H1 (cell line): Measurements from ENCODE around the gene GAS6. TPM values are rescaled to one million over a fixed set of nuclear protein-coding genes. Genes with fewer than 3 reads are reported as not detected.

ENCODE experiments used
- CTCF ChIA-PET: fragments of 300-600 bp; sonication (Branson Sonifier 250); formaldehyde crosslinking; loops from one replicate; lab custom pipeline; 2021; ENCODE audit not compliant: partially characterized antibody; lab: Charles Lee
- POLR2A ChIA-PET: fragments of 300-600 bp; sonication (Branson Sonifier 250); formaldehyde crosslinking; loops from one replicate; lab custom pipeline; 2021; ENCODE audit warnings: inconsistent platforms; ENCODE audit not compliant: partially characterized antibody; lab: Charles Lee
- DNase-seq, 2 experiments: peaks; one replicate each; pipeline versions ENCODE4 v3.0.0 to v3.0.0-alpha.2; 2010 to 2022; ENCODE audit warnings: low spot score in 2 of 2, low read depth in 1 of 2, mixed read lengths in 1 of 2
- FAIRE-seq: peaks from 2 replicates; lab custom pipeline; 2011; peaks lifted over from hg19 to GRCh38; lab: Jason Lieb, UNC
- H2AFZ ChIP-seq: 2 replicates; pipeline ENCODE4 v1.8.1; 2012; ENCODE audit warnings: low read length, inconsistent platforms
- H2AK5ac ChIP-seq: 2 replicates; pipeline ENCODE4 v1.6.1; 2013; ENCODE audit warnings: low read depth, low read length
- H2BK120ac ChIP-seq: replicated peaks from 2 replicates; pipeline ENCODE3; 2013; ENCODE audit warnings: low read depth, low read length, inconsistent platforms
- H2BK12ac ChIP-seq: 2 replicates; pipeline ENCODE4 v1.6.1; 2013; ENCODE audit warnings: low read depth, low read length
- H2BK15ac ChIP-seq: 2 replicates; pipeline ENCODE4 v1.6.1; 2013; ENCODE audit warnings: low read length
- H2BK20ac ChIP-seq: 2 replicates; pipeline ENCODE4 v1.6.1; 2013; ENCODE audit warnings: low read length
- H2BK5ac ChIP-seq: 2 replicates; pipeline ENCODE4 v1.6.1; 2013; ENCODE audit warnings: low read depth, low read length
- H3K14ac ChIP-seq: 2 replicates; pipeline ENCODE4 v1.6.1; 2013; ENCODE audit warnings: inconsistent platforms; ENCODE audit not compliant: insufficient read length
- H3K18ac ChIP-seq: 2 replicates; pipeline ENCODE4 v1.6.1; 2013; ENCODE audit warnings: low read length; ENCODE audit errors: extremely low read depth
- H3K23ac ChIP-seq: 2 replicates; pipeline ENCODE4 v1.6.1; 2013; ENCODE audit warnings: inconsistent platforms; ENCODE audit not compliant: insufficient read length
- H3K23me2 ChIP-seq: 2 replicates; pipeline ENCODE4 v1.6.1; 2013; ENCODE audit warnings: low read depth, low read length
- H3K27ac ChIP-seq: 2 replicates; pipeline ENCODE4 v1.6.1; 2011; ENCODE audit warnings: low read depth, low read length, inconsistent platforms
- H3K27me3 ChIP-seq, 4 experiments: replicated peaks in 1 of 4; 1 replicate in 1 of 4; 2 replicates in 3 of 4; pipeline versions ENCODE4 v1.6.1 to v1.8.1; 2011 to 2013; ENCODE audit warnings: low read length in 3 of 4, mild to moderate bottlenecking in 3 of 4, inconsistent platforms in 2 of 4, mixed read lengths in 2 of 4, moderate library complexity in 1 of 4; ENCODE audit not compliant: control insufficient read depth in 3 of 4, insufficient read depth in 3 of 4; ENCODE audit errors: extremely low read depth in 1 of 4
- H3K36me3 ChIP-seq, 4 experiments: 2 replicates each; pipeline versions ENCODE4 v1.6.1 to v1.8.1; 2011 to 2013; ENCODE audit warnings: mild to moderate bottlenecking in 4 of 4, low read length in 3 of 4, moderate library complexity in 2 of 4, control low read depth in 1 of 4, inconsistent platforms in 1 of 4; ENCODE audit not compliant: insufficient read depth in 4 of 4, control insufficient read depth in 2 of 4
- H3K4ac ChIP-seq: replicated peaks from 2 replicates; pipeline ENCODE3; 2013; ENCODE audit warnings: low read length, low read depth, mixed read lengths, inconsistent platforms; ENCODE audit not compliant: insufficient read length
- H3K4me1 ChIP-seq, 4 experiments: replicated peaks in 1 of 4; 1 replicate in 1 of 4; 2 replicates in 3 of 4; pipeline versions ENCODE4 v1.6.1 to v1.8.1; 2011 to 2013; ENCODE audit warnings: low read length in 3 of 4, inconsistent platforms in 2 of 4, mixed read lengths in 1 of 4; ENCODE audit not compliant: insufficient read depth in 4 of 4, control insufficient read depth in 3 of 4
- H3K4me2 ChIP-seq, 2 experiments: 2 replicates each; pipeline versions ENCODE4 v1.6.1 to v1.8.1; 2011 to 2013; ENCODE audit warnings: low read depth in 2 of 2, low read length in 2 of 2, control low read depth in 1 of 2, inconsistent platforms in 1 of 2, mild to moderate bottlenecking in 1 of 2; ENCODE audit not compliant: insufficient read depth in 1 of 2
- H3K4me3 ChIP-seq, 4 experiments: fragments of 200-600, 300-600 bp in 1 of 4; sonication (generic), shearing (Covaris generic), sonication (Bioruptor Twin) in 1 of 4; 2 replicates each; pipeline versions ENCODE4 v1.5.1 to v1.8.1; 2011 to 2016; ENCODE audit warnings: low read length in 4 of 4, low read depth in 3 of 4, control low read depth in 2 of 4, inconsistent platforms in 2 of 4, mild to moderate bottlenecking in 2 of 4, mixed read lengths in 1 of 4, moderate library complexity in 1 of 4; ENCODE audit not compliant: insufficient read depth in 2 of 4; ENCODE audit errors: extremely low read depth in 1 of 4
- H3K56ac ChIP-seq: replicated peaks from 2 replicates; pipeline ENCODE3; 2013; ENCODE audit warnings: low read depth, mild to moderate bottlenecking, mixed read lengths, low read length, inconsistent platforms; ENCODE audit not compliant: insufficient read length
- H3K79me1 ChIP-seq: 2 replicates; pipeline ENCODE4 v1.6.1; 2013; ENCODE audit warnings: low read depth, low read length, control low read depth
- H3K79me2 ChIP-seq, 2 experiments: 2 replicates each; pipeline versions ENCODE4 v1.6.1 to v1.8.1; 2012 to 2013; ENCODE audit warnings: low read length in 2 of 2, mild to moderate bottlenecking in 2 of 2, inconsistent platforms in 1 of 2; ENCODE audit not compliant: insufficient read depth in 2 of 2, control insufficient read depth in 1 of 2
- H3K9ac ChIP-seq, 4 experiments: replicated peaks in 1 of 4; 1 replicate in 1 of 4; 2 replicates in 3 of 4; pipeline versions ENCODE4 v1.6.1 to v1.8.1; 2011 to 2013; ENCODE audit warnings: low read depth in 3 of 4, low read length in 3 of 4, control low read depth in 2 of 4, mild to moderate bottlenecking in 2 of 4, moderate library complexity in 2 of 4, inconsistent platforms in 1 of 4; ENCODE audit errors: extremely low read depth in 1 of 4
- H3K9me3 ChIP-seq, 2 experiments: 2 replicates each; pipeline versions ENCODE4 v1.6.1 to v1.8.1; 2012 to 2013; ENCODE audit warnings: mild to moderate bottlenecking in 2 of 2, moderate library complexity in 2 of 2, control low read depth in 1 of 2, inconsistent platforms in 1 of 2, low read depth in 1 of 2, low read length in 1 of 2, mixed read lengths in 1 of 2; ENCODE audit not compliant: insufficient read depth in 2 of 2
- H4K20me1 ChIP-seq, 2 experiments: replicated peaks in 1 of 2; 2 replicates each; pipeline versions ENCODE3 to v1.8.1; 2011 to 2013; ENCODE audit warnings: inconsistent platforms in 2 of 2, low read length in 2 of 2, mild to moderate bottlenecking in 1 of 2; ENCODE audit not compliant: insufficient read depth in 2 of 2, control insufficient read depth in 1 of 2
- H4K5ac ChIP-seq: 2 replicates; pipeline ENCODE4 v1.6.1; 2013; ENCODE audit warnings: low read length, low read depth, mixed read lengths, inconsistent platforms; ENCODE audit not compliant: insufficient read length
- H4K8ac ChIP-seq: 2 replicates; pipeline ENCODE4 v1.8.0; 2013; ENCODE audit warnings: mild to moderate bottlenecking, moderate library complexity, low read length, inconsistent platforms; ENCODE audit not compliant: insufficient read depth; ENCODE audit errors: extremely low read depth
- H4K91ac ChIP-seq: replicated peaks from 2 replicates; pipeline ENCODE3; 2013; ENCODE audit warnings: low read length, mixed read lengths, inconsistent platforms; ENCODE audit not compliant: insufficient read length
- BACH1 ChIP-seq: IDR thresholded peaks from 2 replicates; pipeline ENCODE4 v1.6.1; 2012; ENCODE audit warnings: low read length, improper control_type of control experiment
- CTBP2 ChIP-seq: IDR thresholded peaks from 2 replicates; pipeline ENCODE4 v1.7.0; 2011; ENCODE audit warnings: borderline replicate concordance, mild to moderate bottlenecking, moderate library complexity, mixed read lengths, low read length; ENCODE audit not compliant: insufficient read depth, insufficient read length
- EP300 ChIP-seq, 2 experiments: IDR thresholded peaks; 1 replicate in 1 of 2; 2 replicates in 1 of 2; pipeline ENCODE4 v1.6.1; 2011 to 2012; ENCODE audit warnings: low read depth in 2 of 2, low read length in 2 of 2, mild to moderate bottlenecking in 2 of 2, borderline replicate concordance in 1 of 2, inconsistent platforms in 1 of 2, moderate library complexity in 1 of 2
- HDAC2 ChIP-seq, 2 experiments: fragments of 300-600 bp in 1 of 2; sonication (generic) in 1 of 2; IDR thresholded peaks; 2 replicates each; pipeline ENCODE4 v1.6.1; 2011 to 2012; ENCODE audit warnings: low read depth in 2 of 2, low read length in 2 of 2, mild to moderate bottlenecking in 2 of 2, moderate library complexity in 2 of 2, borderline replicate concordance in 1 of 2, inconsistent platforms in 1 of 2
- JUN ChIP-seq: IDR thresholded peaks from 2 replicates; pipeline ENCODE4 v1.6.1; 2011; ENCODE audit warnings: low read depth, mild to moderate bottlenecking, improper control_type of control experiment, low read length
- KDM1A ChIP-seq: fragments of 200-600, 300-600 bp; sonication (generic); IDR thresholded peaks from 2 replicates; pipeline ENCODE4 v1.7.1; 2016; ENCODE audit warnings: mild to moderate bottlenecking, low read length, borderline replicate concordance
- KDM5A ChIP-seq: fragments of 200-600 bp; IDR thresholded peaks from 2 replicates; pipeline ENCODE4 v1.7.1; 2012; ENCODE audit warnings: mild to moderate bottlenecking, low read length, inconsistent platforms, mixed read lengths
- NRF1 ChIP-seq: IDR thresholded peaks from 2 replicates; pipeline ENCODE4 v1.6.1; 2011; ENCODE audit warnings: mild to moderate bottlenecking, low read depth, low read length, improper control_type of control experiment
- SP4 ChIP-seq: IDR thresholded peaks from 2 replicates; pipeline ENCODE4 v1.6.1; 2012; ENCODE audit warnings: low read length, inconsistent platforms
- TBP ChIP-seq: IDR thresholded peaks from 2 replicates; pipeline ENCODE4 v1.6.1; 2011; ENCODE audit warnings: low read depth, low read length, improper control_type of control experiment
- TCF12 ChIP-seq: IDR thresholded peaks from 2 replicates; pipeline ENCODE4 v1.6.1; 2011; ENCODE audit warnings: low read depth, mild to moderate bottlenecking, low read length
- WGBS, 2 experiments: shearing (Covaris generic) in 1 of 2; methylation state at CpG; one replicate each; pipeline versions ENCODE4 v1.1.6 to v1.1.7; 2013 to 2015; ENCODE audit warnings: low lambda C conversion rate in 2 of 2, mixed read lengths in 2 of 2, inconsistent platforms in 1 of 2, low coverage in 1 of 2, missing lambda C conversion rate in 1 of 2; ENCODE audit not compliant: insufficient replicate concordance in 2 of 2, insufficient coverage in 1 of 2, insufficient read length in 1 of 2; ENCODE audit errors: extremely low coverage in 1 of 2, missing lambda C conversion rate in 1 of 2; 5-methylcytosine and 5-hydroxymethylcytosine counted together
- polyA plus RNA-seq, 7 experiments: library from polyadenylated mRNA; depleted of rRNA in 3 of 7; stranded (reverse) in 5 of 7; unstranded in 2 of 7; fragments of >200 nt in 5 of 7; fragments of 200-250 nt in 2 of 7; gene quantifications; 1 replicate in 5 of 7; 2 replicates in 1 of 7; 4 replicates in 1 of 7; pipeline versions ENCODE4 v1.2.1 to v1.2.3, GENCODE V29; 2011 to 2013; ENCODE audit warnings: missing spikeins in 2 of 7, mixed read lengths in 2 of 7
- total RNA-seq: library from RNA; stranded (reverse); fragmentation: NEBNext Ultra II Directional; extraction: Animal tissue kit (Norgen Biotek cat#: 25700); gene quantifications from 2 replicates; pipeline ENCODE4 v1.2.1, GENCODE V29; 2021
- TF ChIP-seq, protein P1 (sequence below): IDR thresholded peaks from 2 replicates; pipeline ENCODE4 v1.6.1; 2011; ENCODE audit warnings: low read depth, mild to moderate bottlenecking, low read length; ENCODE audit not compliant: insufficient read depth
- TF ChIP-seq, protein P2 (sequence below): IDR thresholded peaks from 2 replicates; pipeline ENCODE4 v1.6.1; 2012; ENCODE audit warnings: inconsistent platforms

The GAS6 gene
- total and polyA plus RNA-seq, 2 of the 8 experiments (the other 6 are each of a cell fraction or from before 2014, with no cell fraction given), result 18.6 to 31.0 TPM

DNA sequence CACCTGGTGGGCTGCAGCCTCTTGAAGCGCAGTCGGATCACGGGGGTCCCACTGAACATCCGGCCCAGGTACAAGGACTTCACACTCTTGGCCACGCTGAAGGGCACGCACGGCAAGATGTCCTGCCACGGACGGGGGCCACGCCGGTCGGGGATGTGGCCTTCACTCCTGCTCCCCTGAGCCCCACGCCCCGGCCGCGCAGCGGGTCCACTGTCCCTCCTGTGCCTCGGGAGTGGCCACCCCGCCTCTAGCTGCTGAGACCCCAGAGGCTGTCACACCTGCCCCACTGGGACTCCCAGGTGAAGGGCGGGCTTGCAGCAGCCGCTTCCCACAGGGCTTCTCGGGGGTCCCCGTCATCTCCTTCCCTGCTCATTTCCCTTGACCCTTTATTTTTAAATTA lies 31.2 kb downstream of the GAS6 start:
- H4K20me1 ChIP-seq, result peaks cover 0 to 1% of the 10 kb centered on the region in 2 experiments
- H3K9ac ChIP-seq, result no peak overlapping the region
- H2BK20ac ChIP-seq, result no peak overlapping the region
- ChIA-PET POLR2A (no interaction called here), CTCF (interaction anchor here (1.0 to 1.5 kb wide), 2 partner anchors 12 to 19 kb away, joined by 3 read pairs; no protein-coding TSS in a partner anchor)
- no peak overlapping the region for H2BK12ac ChIP-seq
- no peak overlapping the region for H2AK5ac ChIP-seq
- H2BK15ac ChIP-seq, result no peak overlapping the region
- no peak overlapping the region for H3K14ac ChIP-seq
- no peak overlapping the region for H3K27ac ChIP-seq
- no peaks in the 10 kb centered on the region for H3K79me2 ChIP-seq
- no peak overlapping the region for H3K4me2 ChIP-seq
- no peaks in the 10 kb centered on the region for H3K79me1 ChIP-seq
- no peaks in the 10 kb centered on the region for H3K27me3 ChIP-seq
- FAIRE-seq (no peak), DNase-seq (no peak)
- peaks cover 0 to 12% (median 3%) of the 10 kb centered on the region in 4 experiments; a peak in 4 of 8 replicates for H3K36me3 ChIP-seq
- H2BK5ac ChIP-seq, result no peak overlapping the region
- no peaks in the 10 kb centered on the region for H3K9me3 ChIP-seq
- no peak overlapping the region for H3K4ac ChIP-seq
- no peak overlapping the region for H3K56ac ChIP-seq
- H4K5ac ChIP-seq, result no peak overlapping the region
- H3K23me2 ChIP-seq, result no peaks in the 10 kb centered on the region
- peaks cover 0 to 15% (median 5%) of the 10 kb centered on the region in 4 experiments; a peak in 4 of 7 replicates for H3K4me1 ChIP-seq
- no peak overlapping the region for H3K23ac ChIP-seq
- H3K18ac ChIP-seq, result no peak overlapping the region
- no peak overlapping the region; the same call in 1 of the 2 replicates for H4K8ac ChIP-seq
- H2AFZ ChIP-seq, result no peak overlapping the region
- no peak overlapping the region for H3K4me3 ChIP-seq
- H2BK120ac ChIP-seq, result no peak overlapping the region
- WGBS, 2 experiments, result 90% methylated on average over 11 of the region's 23 CpGs; no CpG with 5 or more reads in 1 of the 2 experiments
- H4K91ac ChIP-seq, result no peak overlapping the region
- no peak for TF ChIP-seq HDAC2 (IDR thresholded peaks at IDR 0.05; ENCODE audit: borderline replicate concordance in 1 of 2, low read depth in 2 of 2, low read length in 2 of 2)
- no peak for TF ChIP-seq KDM5A
- no peak for TF ChIP-seq TCF12
- TF ChIP-seq NRF1, result no peak
- no peak for TF ChIP-seq KDM1A
- no peak for TF ChIP-seq JUN
- TF ChIP-seq, protein P1, sequence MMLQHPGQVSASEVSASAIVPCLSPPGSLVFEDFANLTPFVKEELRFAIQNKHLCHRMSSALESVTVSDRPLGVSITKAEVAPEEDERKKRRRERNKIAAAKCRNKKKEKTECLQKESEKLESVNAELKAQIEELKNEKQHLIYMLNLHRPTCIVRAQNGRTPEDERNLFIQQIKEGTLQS, result no peak
- TF ChIP-seq CTBP2, result no peak
- TF ChIP-seq EP300 (IDR thresholded peaks at IDR 0.05; ENCODE audit: borderline replicate concordance in 1 of 2, low read depth in 2 of 2, low read length in 2 of 2), result no peak
- TF ChIP-seq SP4, result no peak
- no peak for TF ChIP-seq BACH1
- TF ChIP-seq, protein P2, sequence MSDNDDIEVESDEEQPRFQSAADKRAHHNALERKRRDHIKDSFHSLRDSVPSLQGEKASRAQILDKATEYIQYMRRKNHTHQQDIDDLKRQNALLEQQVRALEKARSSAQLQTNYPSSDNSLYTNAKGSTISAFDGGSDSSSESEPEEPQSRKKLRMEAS, result no peak
- no peak for TF ChIP-seq TBP
